ENCODE measurements around the gene NADSYN1. TPM values are rescaled to one million over a fixed set of nuclear protein-coding genes. Genes with fewer than 3 reads are reported as not detected.

The NADSYN1 gene
- total and polyA plus RNA-seq, 2 donors (not counting 1 experiment from before 2014, with no cell fraction given): 22.0 to 81.7 TPM

DNA sequence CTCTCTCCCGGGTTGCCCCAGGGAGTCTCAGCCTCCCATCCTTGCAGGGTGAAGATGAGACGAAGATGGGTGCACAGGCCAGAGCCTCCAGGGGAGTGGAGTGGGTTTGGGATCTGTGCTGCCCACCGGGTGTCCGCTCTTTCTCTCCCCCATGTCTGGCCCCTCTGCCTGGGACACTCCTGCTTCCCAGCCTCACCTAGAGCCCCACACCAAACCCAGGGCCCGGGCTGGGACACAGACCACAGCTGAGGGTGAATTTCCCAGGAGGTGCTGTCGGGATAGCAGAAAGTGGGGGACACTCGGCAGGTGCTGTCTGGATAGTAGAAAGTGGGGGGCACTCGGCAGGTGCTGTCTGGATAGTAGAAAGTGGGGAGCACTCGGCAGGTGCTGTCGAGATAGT lies 49.0 kb downstream of the NADSYN1 start:
- H3K9ac ChIP-seq (ENCODE audit: insufficient read depth, low read length): no peak overlapping the region
- H3K4me1 ChIP-seq (ENCODE audit: control insufficient read depth, extremely low read depth, insufficient read depth, low read length): no peaks in the 10 kb centered on the region
- no peaks in the 10 kb centered on the region for H4K20me1 ChIP-seq (ENCODE audit: control insufficient read depth, extremely low read depth, insufficient read depth, low read length)
- peaks cover 12% of the 10 kb centered on the region for H3K36me3 ChIP-seq (ENCODE audit: control insufficient read depth, insufficient read depth, low read length)
- no peaks in the 10 kb centered on the region for H3K9me3 ChIP-seq (ENCODE audit: control insufficient read depth, insufficient read depth, low read depth, low read length)
- no peak overlapping the region for H3K27ac ChIP-seq (ENCODE audit: insufficient read depth, low read length)
- TF ChIP-seq EZH2 (IDR thresholded peaks at IDR 0.05; ENCODE audit: low read length, missing control alignments): no peak
- TF ChIP-seq, protein P1, sequence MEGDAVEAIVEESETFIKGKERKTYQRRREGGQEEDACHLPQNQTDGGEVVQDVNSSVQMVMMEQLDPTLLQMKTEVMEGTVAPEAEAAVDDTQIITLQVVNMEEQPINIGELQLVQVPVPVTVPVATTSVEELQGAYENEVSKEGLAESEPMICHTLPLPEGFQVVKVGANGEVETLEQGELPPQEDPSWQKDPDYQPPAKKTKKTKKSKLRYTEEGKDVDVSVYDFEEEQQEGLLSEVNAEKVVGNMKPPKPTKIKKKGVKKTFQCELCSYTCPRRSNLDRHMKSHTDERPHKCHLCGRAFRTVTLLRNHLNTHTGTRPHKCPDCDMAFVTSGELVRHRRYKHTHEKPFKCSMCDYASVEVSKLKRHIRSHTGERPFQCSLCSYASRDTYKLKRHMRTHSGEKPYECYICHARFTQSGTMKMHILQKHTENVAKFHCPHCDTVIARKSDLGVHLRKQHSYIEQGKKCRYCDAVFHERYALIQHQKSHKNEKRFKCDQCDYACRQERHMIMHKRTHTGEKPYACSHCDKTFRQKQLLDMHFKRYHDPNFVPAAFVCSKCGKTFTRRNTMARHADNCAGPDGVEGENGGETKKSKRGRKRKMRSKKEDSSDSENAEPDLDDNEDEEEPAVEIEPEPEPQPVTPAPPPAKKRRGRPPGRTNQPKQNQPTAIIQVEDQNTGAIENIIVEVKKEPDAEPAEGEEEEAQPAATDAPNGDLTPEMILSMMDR (conservative IDR thresholded peaks at IDR 0.05 in 1 of 2, IDR thresholded peaks at IDR 0.05 in 1 of 2; ENCODE audit: low read depth in 1 of 2, low read length in 2 of 2): no peak
- no peak for DNase-seq (ENCODE audit: low read depth in 2 of 2)
- no peak overlapping the region for H2AFZ ChIP-seq (ENCODE audit: low read length)
- no peaks in the 10 kb centered on the region for H3K79me2 ChIP-seq (ENCODE audit: control insufficient read depth, insufficient read depth, low read length)
- no peak overlapping the region for H3K4me3 ChIP-seq (replicated peaks in 1 of 4; ENCODE audit: control extremely low read depth in 1 of 4, insufficient read depth in 1 of 4, low read depth in 3 of 4, low read length in 4 of 4)
- H3K27me3 ChIP-seq (ENCODE audit: control insufficient read depth, insufficient read depth, low read length): no peaks in the 10 kb centered on the region
- H3K4me2 ChIP-seq (ENCODE audit: extremely low read depth, insufficient read depth, low read length): no peak overlapping the region

DNA sequence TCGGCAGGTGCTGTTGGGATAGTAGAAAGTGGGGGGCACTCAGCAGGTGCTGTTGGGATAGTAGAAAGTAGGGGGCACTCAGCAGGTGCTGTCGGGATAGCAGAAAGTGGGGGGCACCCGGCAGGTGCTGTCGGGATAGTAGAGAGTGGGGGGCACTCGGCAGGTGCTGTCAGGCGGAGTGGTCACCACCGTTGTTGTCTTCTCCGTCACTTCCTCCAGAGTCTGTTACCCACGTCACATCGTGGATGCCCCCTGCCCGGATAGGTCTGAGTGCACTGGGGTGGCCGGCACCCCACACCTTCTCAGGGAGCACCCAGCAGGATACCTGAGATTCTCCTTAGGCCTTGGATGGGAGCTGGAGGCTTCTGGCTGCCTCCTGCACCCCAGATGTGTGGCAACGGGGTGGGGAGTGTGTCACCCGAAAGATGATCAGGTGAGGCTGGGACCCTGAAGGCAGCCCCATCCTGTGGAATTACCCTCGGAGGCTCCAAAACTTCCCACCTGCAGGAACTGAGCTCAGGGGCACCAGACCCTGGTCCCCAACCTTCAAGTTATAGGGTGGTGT lies 50.0 kb downstream of the NADSYN1 start:
- H2AFZ ChIP-seq (ENCODE audit: low read length): no peak overlapping the region
- TF ChIP-seq EZH2 (IDR thresholded peaks at IDR 0.05; ENCODE audit: low read length, missing control alignments): no peak
- TF ChIP-seq, protein P1 (conservative IDR thresholded peaks at IDR 0.05 in 1 of 2, IDR thresholded peaks at IDR 0.05 in 1 of 2; ENCODE audit: low read depth in 1 of 2, low read length in 2 of 2): no peak
- no peak overlapping the region for H3K4me3 ChIP-seq (replicated peaks in 1 of 4; ENCODE audit: control extremely low read depth in 1 of 4, insufficient read depth in 1 of 4, low read depth in 3 of 4, low read length in 4 of 4)
- no peak overlapping the region for H3K27ac ChIP-seq (ENCODE audit: insufficient read depth, low read length)
- H4K20me1 ChIP-seq (ENCODE audit: control insufficient read depth, extremely low read depth, insufficient read depth, low read length): no peaks in the 10 kb centered on the region
- H3K9me3 ChIP-seq (ENCODE audit: control insufficient read depth, insufficient read depth, low read depth, low read length): no peaks in the 10 kb centered on the region
- no peaks in the 10 kb centered on the region for H3K27me3 ChIP-seq (ENCODE audit: control insufficient read depth, insufficient read depth, low read length)
- no peak overlapping the region for H3K4me2 ChIP-seq (ENCODE audit: extremely low read depth, insufficient read depth, low read length)
- DNase-seq (ENCODE audit: low read depth in 2 of 2): no peak
- no peak overlapping the region for H3K9ac ChIP-seq (ENCODE audit: insufficient read depth, low read length)
- no peaks in the 10 kb centered on the region for H3K79me2 ChIP-seq (ENCODE audit: control insufficient read depth, insufficient read depth, low read length)
- peaks cover 9% of the 10 kb centered on the region for H3K36me3 ChIP-seq (ENCODE audit: control insufficient read depth, insufficient read depth, low read length)
- no peaks in the 10 kb centered on the region for H3K4me1 ChIP-seq (ENCODE audit: control insufficient read depth, extremely low read depth, insufficient read depth, low read length)

DNA sequence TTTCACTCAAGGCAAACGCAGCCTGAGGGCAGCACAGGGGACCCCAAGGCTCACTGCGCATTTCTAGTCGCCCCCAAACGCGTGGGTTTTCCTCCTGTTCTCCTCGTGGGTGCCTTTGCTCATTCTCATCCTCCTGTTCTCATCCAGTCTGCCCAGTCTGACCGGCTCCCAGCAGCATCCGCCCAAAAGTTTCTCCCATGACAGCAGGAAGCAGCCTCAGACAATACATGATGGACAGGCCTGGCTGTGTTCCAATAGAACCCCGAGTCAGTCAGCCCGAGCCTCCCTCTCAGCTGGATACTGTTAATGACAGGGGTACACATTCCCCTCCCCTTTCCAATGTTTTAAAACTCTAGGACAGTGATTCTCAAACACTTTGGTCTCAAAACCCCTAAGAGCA lies 51.5 kb downstream of the NADSYN1 start:
- no peak overlapping the region for H3K27ac ChIP-seq (ENCODE audit: insufficient read depth, low read length)

More for the DNA sequence above, 51.5 kb downstream of the NADSYN1 start:
- H3K9me3 ChIP-seq (ENCODE audit: control insufficient read depth, insufficient read depth, low read depth, low read length): no peaks in the 10 kb centered on the region
- no peaks in the 10 kb centered on the region for H4K20me1 ChIP-seq (ENCODE audit: control insufficient read depth, extremely low read depth, insufficient read depth, low read length)
- DNase-seq (ENCODE audit: low read depth in 2 of 2): no peak
- no peaks in the 10 kb centered on the region for H3K79me2 ChIP-seq (ENCODE audit: control insufficient read depth, insufficient read depth, low read length)
- no peak overlapping the region for H2AFZ ChIP-seq (ENCODE audit: low read length)
- no peaks in the 10 kb centered on the region for H3K27me3 ChIP-seq (ENCODE audit: control insufficient read depth, insufficient read depth, low read length)
- H3K9ac ChIP-seq (ENCODE audit: insufficient read depth, low read length): no peak overlapping the region
- no peak overlapping the region for H3K4me3 ChIP-seq (replicated peaks in 1 of 4; ENCODE audit: control extremely low read depth in 1 of 4, insufficient read depth in 1 of 4, low read depth in 3 of 4, low read length in 4 of 4)
- H3K4me1 ChIP-seq (ENCODE audit: control insufficient read depth, extremely low read depth, insufficient read depth, low read length): no peaks in the 10 kb centered on the region
- no peak overlapping the region for H3K4me2 ChIP-seq (ENCODE audit: extremely low read depth, insufficient read depth, low read length)
- H3K36me3 ChIP-seq (ENCODE audit: control insufficient read depth, insufficient read depth, low read length): peaks cover 3% of the 10 kb centered on the region
- TF ChIP-seq, protein P1 (conservative IDR thresholded peaks at IDR 0.05 in 1 of 2, IDR thresholded peaks at IDR 0.05 in 1 of 2; ENCODE audit: low read depth in 1 of 2, low read length in 2 of 2): no peak
- no peak for TF ChIP-seq EZH2 (IDR thresholded peaks at IDR 0.05; ENCODE audit: low read length, missing control alignments)

All from fibroblast of lung (primary cell).